Testis (tissue), 2 donors: ENCODE measurements around the gene C6orf89.

Experiments
- POLR2A ChIP-seq: fragments of 450-650 bp; IDR thresholded peaks from one replicate; pipeline ENCODE4 v1.6.1; 2017; ENCODE audit warnings: antibody characterized with exemption, mild to moderate bottlenecking, moderate library complexity
- TF ChIP-seq, protein P1 (sequence below), 3 experiments: fragments of 450-650 bp in 2 of 3; fragments of 200-600 bp in 1 of 3; sonication (generic) in 1 of 3; IDR thresholded peaks; one replicate each; pipeline ENCODE4 v1.5.1; 2016 to 2019; ENCODE audit warnings: antibody characterized with exemption in 3 of 3, mild to moderate bottlenecking in 2 of 3, moderate library complexity in 1 of 3

- TF ChIP-seq, protein P1, sequence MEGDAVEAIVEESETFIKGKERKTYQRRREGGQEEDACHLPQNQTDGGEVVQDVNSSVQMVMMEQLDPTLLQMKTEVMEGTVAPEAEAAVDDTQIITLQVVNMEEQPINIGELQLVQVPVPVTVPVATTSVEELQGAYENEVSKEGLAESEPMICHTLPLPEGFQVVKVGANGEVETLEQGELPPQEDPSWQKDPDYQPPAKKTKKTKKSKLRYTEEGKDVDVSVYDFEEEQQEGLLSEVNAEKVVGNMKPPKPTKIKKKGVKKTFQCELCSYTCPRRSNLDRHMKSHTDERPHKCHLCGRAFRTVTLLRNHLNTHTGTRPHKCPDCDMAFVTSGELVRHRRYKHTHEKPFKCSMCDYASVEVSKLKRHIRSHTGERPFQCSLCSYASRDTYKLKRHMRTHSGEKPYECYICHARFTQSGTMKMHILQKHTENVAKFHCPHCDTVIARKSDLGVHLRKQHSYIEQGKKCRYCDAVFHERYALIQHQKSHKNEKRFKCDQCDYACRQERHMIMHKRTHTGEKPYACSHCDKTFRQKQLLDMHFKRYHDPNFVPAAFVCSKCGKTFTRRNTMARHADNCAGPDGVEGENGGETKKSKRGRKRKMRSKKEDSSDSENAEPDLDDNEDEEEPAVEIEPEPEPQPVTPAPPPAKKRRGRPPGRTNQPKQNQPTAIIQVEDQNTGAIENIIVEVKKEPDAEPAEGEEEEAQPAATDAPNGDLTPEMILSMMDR (IDR thresholded peaks at IDR 0.05), result no peak
- TF ChIP-seq POLR2A, result no peak
Observed at GRCh38 chr6:36934901-36935300, 49.1 kb downstream of the C6orf89 start.
